Trophoblast cell (in vitro differentiated cells and primary cell): ENCODE data around the gene PLK5.

Experiments
- DNase-seq, 2 donors: peaks; one replicate each; pipeline ENCODE4 v3.0.0-alpha.2; 2016
- H2AFZ ChIP-seq: 2 replicates; pipeline ENCODE4 v1.6.1; 2013; ENCODE audit warnings: low read length, moderate library complexity, mild to moderate bottlenecking; ENCODE audit not compliant: insufficient read depth, poor library complexity
- H2AK5ac ChIP-seq: 2 replicates; pipeline ENCODE4 v1.6.1; 2013; ENCODE audit warnings: mild to moderate bottlenecking, low read length
- H2BK120ac ChIP-seq: 2 replicates; pipeline ENCODE4 v1.6.1; 2013; ENCODE audit warnings: low read length, mild to moderate bottlenecking, moderate library complexity; ENCODE audit not compliant: insufficient read depth, poor library complexity
- H2BK12ac ChIP-seq: 2 replicates; pipeline ENCODE4 v1.6.1; 2013; ENCODE audit warnings: mild to moderate bottlenecking, low read length, moderate library complexity
- H2BK5ac ChIP-seq: 2 replicates; pipeline ENCODE4 v1.6.1; 2013; ENCODE audit warnings: low read length, low read depth, moderate library complexity, mild to moderate bottlenecking; ENCODE audit not compliant: poor library complexity
- H3K14ac ChIP-seq: 2 replicates; pipeline ENCODE4 v1.6.1; 2013; ENCODE audit warnings: mild to moderate bottlenecking, low read length
- H3K18ac ChIP-seq: 2 replicates; pipeline ENCODE4 v1.6.1; 2013; ENCODE audit warnings: mild to moderate bottlenecking, low read length
- H3K23ac ChIP-seq: 2 replicates; pipeline ENCODE4 v1.6.1; 2013; ENCODE audit warnings: low read length
- H3K27ac ChIP-seq: 2 replicates; pipeline ENCODE4 v1.5.1; 2013; ENCODE audit warnings: low read depth, mild to moderate bottlenecking, inconsistent platforms, low read length, moderate library complexity
- H3K27me3 ChIP-seq: 2 replicates; pipeline ENCODE4 v1.6.1; 2013; ENCODE audit warnings: inconsistent platforms, mild to moderate bottlenecking, low read length, moderate library complexity; ENCODE audit not compliant: insufficient read depth
- H3K36me3 ChIP-seq, 2 experiments: 1 replicate in 1 of 2; 2 replicates in 1 of 2; pipeline ENCODE4 v1.6.1; 2013; ENCODE audit warnings: low read length in 2 of 2, mild to moderate bottlenecking in 2 of 2, moderate library complexity in 1 of 2; ENCODE audit not compliant: insufficient read depth in 2 of 2, control insufficient read depth in 1 of 2
- H3K4ac ChIP-seq: 2 replicates; pipeline ENCODE4 v1.6.1; 2013; ENCODE audit warnings: low read depth, mild to moderate bottlenecking, low read length, moderate library complexity
- H3K4me1 ChIP-seq, 2 experiments: 1 replicate in 1 of 2; 2 replicates in 1 of 2; pipeline ENCODE4 v1.6.1; 2013; ENCODE audit warnings: low read length in 2 of 2, mild to moderate bottlenecking in 2 of 2, moderate library complexity in 1 of 2; ENCODE audit not compliant: insufficient read depth in 2 of 2, control insufficient read depth in 1 of 2
- H3K4me2 ChIP-seq: 2 replicates; pipeline ENCODE4 v1.6.1; 2013; ENCODE audit warnings: inconsistent platforms, mild to moderate bottlenecking, low read length, moderate library complexity
- H3K4me3 ChIP-seq: 2 replicates; pipeline ENCODE4 v1.5.1; 2013; ENCODE audit warnings: mild to moderate bottlenecking, low read depth, low read length, inconsistent platforms
- H3K79me1 ChIP-seq: one replicate; pipeline ENCODE4 v1.6.1; 2013; ENCODE audit warnings: low read length
- H3K79me2 ChIP-seq: 2 replicates; pipeline ENCODE4 v1.6.1; 2013; ENCODE audit warnings: low read length, mild to moderate bottlenecking; ENCODE audit not compliant: control insufficient read depth, insufficient read depth, poor library complexity
- H3K9ac ChIP-seq: 2 replicates; pipeline ENCODE4 v1.6.1; 2013; ENCODE audit warnings: mild to moderate bottlenecking, low read length
- H3K9me3 ChIP-seq: 2 replicates; pipeline ENCODE4 v1.6.1; 2013; ENCODE audit warnings: low read depth, mild to moderate bottlenecking, control low read depth, inconsistent platforms, low read length; ENCODE audit not compliant: insufficient read depth
- H4K12ac ChIP-seq: 2 replicates; pipeline ENCODE4 v1.6.1; 2013; ENCODE audit warnings: low read depth, mild to moderate bottlenecking, low read length, moderate library complexity
- H4K8ac ChIP-seq: 2 replicates; pipeline ENCODE4 v1.6.1; 2013; ENCODE audit warnings: low read depth, mild to moderate bottlenecking, low read length, moderate library complexity
- H4K91ac ChIP-seq: one replicate; pipeline ENCODE4 v1.6.1; 2013; ENCODE audit warnings: low read depth, mild to moderate bottlenecking, low read length, moderate library complexity
- WGBS: extraction: QIAGEN DNeasy Blood & Tissue Kit; methylation state at CpG from one replicate; pipeline ENCODE4 v1.1.7; 2013; ENCODE audit warnings: missing lambda C conversion rate; ENCODE audit not compliant: insufficient read length, insufficient coverage; ENCODE audit errors: extremely low coverage; 5-methylcytosine and 5-hydroxymethylcytosine counted together

Gene PLK5

GRCh38 chr19:1526979-1527649, 3.2 kb downstream of the PLK5 start:
- Histone ChIP-seq H2AFZ (no peak overlapping the region), H4K8ac (no peak overlapping the region), H3K27me3 (peaks cover 20% of the 10 kb centered on the region), H3K4me3 (no peak overlapping the region), H3K4me1 (no peaks in the 10 kb centered on the region), H3K23ac (no peak overlapping the region), H3K79me1 (no peaks in the 10 kb centered on the region), H3K9me3 (peaks cover 20% of the 10 kb centered on the region), H3K36me3 (no peaks in the 10 kb centered on the region), H4K12ac (no peak overlapping the region), H2AK5ac (no peak overlapping the region), H4K91ac (no peak overlapping the region), H3K4me2 (no peak overlapping the region), H3K14ac (no peak overlapping the region), H2BK5ac (no peak overlapping the region), H2BK120ac (no peak overlapping the region), H3K27ac (no peak overlapping the region), H3K18ac (no peak overlapping the region), H3K9ac (no peak overlapping the region), H3K79me2 (no peaks in the 10 kb centered on the region), H2BK12ac (no peak overlapping the region), H3K4ac (no peak overlapping the region)
- no CpG with 5 or more reads among the region's 18 CpGs for WGBS
- peak in 1 of 2 donors; percentile 42 for DNase-seq

GRCh38 chr19:1527650-1528309, 3.9 kb downstream of the PLK5 start:
- no peak overlapping the region for H3K9ac ChIP-seq
- H3K36me3 ChIP-seq: no peaks in the 10 kb centered on the region
- no peak overlapping the region for H3K27ac ChIP-seq
- no peak overlapping the region for H3K4ac ChIP-seq
- no peak overlapping the region for H3K14ac ChIP-seq
- no peak overlapping the region for H2AFZ ChIP-seq
- no peak overlapping the region for H4K91ac ChIP-seq
- H3K9me3 ChIP-seq: peaks cover 20% of the 10 kb centered on the region
- no peaks in the 10 kb centered on the region for H3K79me2 ChIP-seq
- WGBS: no CpG with 5 or more reads among the region's 27 CpGs
- no peak overlapping the region for H4K8ac ChIP-seq
- no peak overlapping the region for H2AK5ac ChIP-seq
- H2BK5ac ChIP-seq: no peak overlapping the region
- DNase-seq: peak in 1 of 2 donors; percentile 28
- no peaks in the 10 kb centered on the region for H3K4me1 ChIP-seq
- no peak overlapping the region for H2BK120ac ChIP-seq
- no peak overlapping the region for H3K23ac ChIP-seq
- H3K79me1 ChIP-seq: no peaks in the 10 kb centered on the region
- H3K4me2 ChIP-seq: no peak overlapping the region
- H3K18ac ChIP-seq: no peak overlapping the region
- H3K27me3 ChIP-seq: peaks cover 20% of the 10 kb centered on the region
- H3K4me3 ChIP-seq: no peak overlapping the region
- no peak overlapping the region for H4K12ac ChIP-seq
- H2BK12ac ChIP-seq: no peak overlapping the region

GRCh38 chr19:1528596-1529429, 4.9 kb downstream of the PLK5 start:
- Histone ChIP-seq H4K8ac (no peak overlapping the region), H2BK12ac (no peak overlapping the region), H2AFZ (no peak overlapping the region), H2BK120ac (no peak overlapping the region), H3K9me3 (peaks cover 14% of the 10 kb centered on the region), H3K9ac (no peak overlapping the region), H3K36me3 (no peaks in the 10 kb centered on the region), H3K4me3 (no peak overlapping the region), H3K14ac (no peak overlapping the region), H3K27me3 (peaks cover 10% of the 10 kb centered on the region), H3K27ac (no peak overlapping the region), H3K79me2 (no peaks in the 10 kb centered on the region), H2AK5ac (no peak overlapping the region), H3K4ac (no peak overlapping the region), H3K23ac (no peak overlapping the region), H4K91ac (no peak overlapping the region), H3K4me1 (no peaks in the 10 kb centered on the region), H4K12ac (no peak overlapping the region), H3K4me2 (no peak overlapping the region), H3K79me1 (no peaks in the 10 kb centered on the region), H2BK5ac (no peak overlapping the region), H3K18ac (no peak overlapping the region)
- WGBS: no CpG with 5 or more reads among the region's 23 CpGs
- no peak for DNase-seq

- Histone ChIP-seq H3K4me1 (no peaks in the 10 kb centered on the region), H3K4me2 (no peak overlapping the region), H3K23ac (no peak overlapping the region), H3K4me3 (no peak overlapping the region), H4K91ac (no peak overlapping the region), H2BK120ac (no peak overlapping the region), H2AK5ac (no peak overlapping the region), H3K79me1 (no peaks in the 10 kb centered on the region), H4K12ac (no peak overlapping the region), H3K36me3 (no peaks in the 10 kb centered on the region), H2BK5ac (no peak overlapping the region), H3K9me3 (peaks cover 11% of the 10 kb centered on the region), H3K4ac (no peak overlapping the region), H4K8ac (no peak overlapping the region), H3K14ac (no peak overlapping the region), H3K18ac (no peak overlapping the region), H2BK12ac (no peak overlapping the region), H3K27me3 (peaks cover 4% of the 10 kb centered on the region), H3K27ac (no peak overlapping the region), H2AFZ (no peak overlapping the region), H3K79me2 (no peaks in the 10 kb centered on the region), H3K9ac (no peak overlapping the region)
- no peak for DNase-seq
- no CpG with 5 or more reads among the region's 16 CpGs for WGBS
Observed at GRCh38 chr19:1529430-1529816, 5.5 kb downstream of the PLK5 start.
